GM18867 (cell line): ENCODE measurements around the gene KCNG1.
A peak's percentile ranks its signal among the peaks of the same experiment; 100 is the strongest.

Experiments used
- ATAC-seq: cut with Tn5 transposase; IDR thresholded peaks from one replicate; pipeline ENCODE4 v1.9.1; 2021; ENCODE audit warnings: mild to moderate bottlenecking, moderate library complexity; ENCODE audit not compliant: unreplicated experiment

Gene KCNG1

DNA sequence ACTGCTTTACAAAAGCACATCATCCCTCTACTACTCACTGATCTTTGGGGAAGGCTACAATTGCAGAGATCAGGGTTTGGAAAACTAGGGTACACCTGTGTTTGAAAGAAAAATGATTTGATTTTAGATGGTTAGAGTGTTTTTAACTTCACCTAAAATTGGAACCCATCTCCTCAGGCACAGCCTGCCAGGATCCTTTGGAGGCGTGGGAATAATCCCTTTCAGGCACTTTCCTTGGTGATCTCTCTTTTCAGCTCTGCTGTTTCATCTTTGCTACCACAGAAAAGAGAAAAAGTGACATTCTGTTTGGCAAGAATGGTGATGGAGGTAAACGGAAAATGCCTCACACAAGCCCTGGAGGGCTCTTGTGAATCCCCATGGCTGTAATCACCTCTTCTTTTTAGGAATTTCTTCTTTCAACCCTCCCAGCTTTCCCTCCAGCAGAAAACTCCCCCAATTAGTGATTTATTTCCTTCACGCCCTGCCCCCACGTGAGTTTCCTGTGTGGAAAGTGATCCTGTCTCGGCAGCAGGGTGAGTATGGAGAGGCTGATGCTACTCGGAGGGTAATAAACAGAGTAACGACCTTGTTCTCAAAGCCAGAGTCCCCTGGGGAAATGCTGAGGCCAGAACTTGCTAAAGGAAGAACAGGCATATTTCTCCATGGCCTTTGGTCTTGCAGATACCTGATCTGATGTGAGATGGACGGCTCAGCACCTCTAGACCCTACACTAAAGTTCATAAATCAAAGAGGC, 9.2 kb downstream of the KCNG1 start:
- no peak for ATAC-seq

GRCh38 chr20:51012357-51012756, 10.6 kb downstream of the KCNG1 start:
- no peak for ATAC-seq

GRCh38 chr20:51011479-51011878, 11.4 kb downstream of the KCNG1 start:
- ATAC-seq, result no peak

DNA sequence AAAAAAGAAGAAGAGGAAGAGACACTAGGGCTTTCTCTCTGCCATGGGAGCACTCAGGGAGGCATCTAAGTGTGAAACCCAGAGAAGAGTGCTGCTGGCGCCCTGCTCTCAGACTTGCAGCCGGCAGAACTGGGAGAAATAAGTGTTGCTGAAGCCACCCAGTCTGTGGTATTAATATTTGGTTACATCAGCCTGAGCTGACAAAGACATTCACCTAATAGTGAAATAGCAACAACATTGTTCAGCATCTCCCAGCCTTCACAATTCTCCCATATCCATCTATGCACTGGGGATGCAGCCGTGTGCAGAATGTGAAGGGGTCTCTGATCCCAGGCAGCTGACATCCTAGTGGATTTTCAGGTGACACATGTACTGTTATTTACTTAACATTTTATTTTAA, 12.0 kb downstream of the KCNG1 start:
- ATAC-seq, result no peak

DNA sequence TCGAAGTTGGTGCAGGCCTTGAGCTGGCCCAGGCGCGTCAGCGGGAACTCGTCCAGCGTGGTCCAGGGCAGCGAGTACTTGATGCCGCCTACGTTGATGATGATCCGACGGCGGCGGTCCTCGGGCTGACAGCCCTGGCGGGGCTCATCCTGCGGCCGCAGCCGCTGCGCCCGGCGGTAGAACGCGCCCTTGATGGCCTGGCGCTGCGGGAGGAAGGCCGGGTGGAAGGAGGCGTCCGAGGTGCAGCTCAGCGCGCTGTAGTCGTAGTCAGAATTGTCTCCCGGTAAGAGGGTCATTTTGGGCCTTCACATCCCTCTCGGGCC, 12.9 kb downstream of the KCNG1 start:
- no peak for ATAC-seq

DNA sequence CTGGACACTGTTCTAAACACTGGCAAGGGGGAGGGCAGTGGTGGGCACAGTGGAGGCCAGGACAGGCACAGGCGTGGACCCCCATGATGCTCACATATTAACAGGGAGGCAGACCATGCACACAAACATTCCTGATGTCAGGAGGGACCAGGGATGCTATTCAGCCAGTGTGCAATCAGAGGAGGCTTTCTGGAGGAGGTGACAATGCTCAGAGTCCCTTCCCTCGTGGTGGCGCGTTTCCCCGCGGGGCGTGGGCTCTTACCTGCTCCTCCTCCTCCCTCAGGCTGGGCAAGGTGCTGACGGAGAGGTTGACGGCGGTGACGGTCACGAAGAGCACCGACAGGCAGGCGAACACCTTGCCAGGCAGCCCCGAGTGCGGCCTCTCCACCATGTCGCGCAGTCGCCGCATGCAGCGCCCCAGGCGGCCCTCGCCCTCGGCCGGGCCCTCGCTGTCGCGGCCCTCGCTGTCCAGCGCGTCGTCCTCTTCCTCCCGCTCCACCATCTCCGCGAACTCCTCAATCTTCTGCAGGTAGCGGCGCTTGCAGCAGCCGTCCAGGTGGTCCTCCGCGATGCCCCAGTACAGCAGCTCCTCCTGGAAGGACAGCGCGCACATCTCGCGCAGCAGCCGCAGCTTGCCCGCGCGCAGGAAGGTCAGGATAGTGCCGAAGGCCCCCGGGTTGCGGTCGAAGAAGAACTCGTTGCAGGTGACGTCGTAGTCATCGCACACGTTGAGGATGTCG, 13.4 kb downstream of the KCNG1 start:
- ATAC-seq, result no peak

DNA sequence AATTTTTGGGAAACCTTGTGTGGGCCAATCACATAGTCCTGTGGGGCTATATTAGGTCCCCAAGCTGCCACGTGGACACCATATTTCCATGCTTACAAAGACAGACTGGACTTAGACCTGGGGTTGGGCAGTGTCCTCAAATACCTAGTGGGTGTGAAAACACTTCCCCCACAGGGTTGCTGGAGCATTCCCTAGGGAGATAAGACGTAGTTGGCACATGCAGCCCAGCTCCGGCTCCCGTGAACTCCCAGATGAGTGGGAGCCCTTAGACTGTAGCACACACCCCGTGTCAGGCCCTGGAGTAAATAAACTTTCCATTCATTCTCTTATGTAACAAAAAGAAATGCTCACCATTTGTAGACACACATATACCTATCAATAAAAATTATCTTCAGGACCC, 14.2 kb downstream of the KCNG1 start:
- ATAC-seq, result no peak

DNA sequence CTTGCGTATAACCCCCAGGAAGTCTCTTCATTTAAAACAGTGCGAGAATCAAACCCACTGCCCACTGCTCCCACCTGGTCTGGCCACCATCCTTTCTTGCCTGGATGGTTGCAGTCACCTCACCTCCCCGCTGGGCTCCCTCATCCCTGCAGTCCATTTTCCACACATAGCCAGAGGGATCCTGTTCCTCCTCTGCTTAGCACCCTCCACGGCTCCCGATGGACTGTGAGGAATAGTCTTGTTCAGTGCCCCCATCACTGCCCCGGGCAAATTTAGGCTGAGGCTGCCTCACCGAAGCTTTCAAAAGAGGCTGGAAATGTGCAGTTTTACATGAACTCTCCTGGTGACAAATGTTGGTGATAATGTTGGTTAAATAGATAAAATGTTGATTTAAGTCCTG, 17.7 kb downstream of the KCNG1 start:
- no peak for ATAC-seq

DNA sequence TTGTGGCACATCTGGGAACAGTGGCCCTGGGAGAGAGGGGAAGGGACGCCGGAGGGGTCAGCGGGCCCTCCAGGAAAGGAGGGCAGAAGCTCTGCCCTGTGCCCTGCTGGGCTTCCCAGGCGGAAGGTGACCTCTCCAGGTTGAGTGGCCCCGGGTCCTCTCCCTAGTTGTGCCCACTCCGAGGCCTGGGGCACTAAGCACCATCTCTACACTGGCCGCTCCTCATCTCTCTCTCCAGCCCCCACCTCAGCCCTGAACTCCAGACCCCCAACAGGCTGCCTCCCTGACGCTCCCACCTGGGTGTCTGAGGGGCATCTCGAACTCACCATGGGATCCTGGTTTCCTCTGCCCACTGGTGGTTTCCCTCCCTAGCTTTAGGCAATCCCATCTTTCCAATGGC, 18.1 kb downstream of the KCNG1 start:
- no peak for ATAC-seq

DNA sequence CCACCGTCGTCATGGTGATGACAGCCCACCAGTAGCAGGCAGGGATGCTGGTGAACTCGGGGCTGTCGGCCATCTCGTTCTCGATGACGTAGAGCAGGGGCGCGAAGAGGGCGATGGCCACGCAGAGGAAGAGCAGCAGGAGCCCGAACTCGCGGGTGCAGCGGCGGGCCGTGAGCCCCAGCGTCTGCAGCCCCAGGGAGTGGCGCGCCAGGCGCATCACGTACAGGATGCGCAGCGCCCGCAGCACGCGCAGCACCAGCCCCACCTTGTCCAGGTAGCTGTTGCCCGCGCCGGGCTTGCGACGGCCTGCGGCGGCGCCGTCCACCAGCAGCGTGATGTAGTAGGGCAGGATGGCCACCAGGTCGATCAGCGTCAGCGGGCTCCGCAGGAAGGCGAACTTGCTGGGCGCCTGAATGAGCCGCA, 18.6 kb downstream of the KCNG1 start:
- ATAC-seq, result no peak

- ATAC-seq, result no peak
Measured at GRCh38 chr20:51003753-51004152, 19.2 kb downstream of the KCNG1 start.

- ATAC-seq, result no peak
Measured at GRCh38 chr20:51002633-51003032, 20.3 kb downstream of the KCNG1 start.

- no peak for ATAC-seq
Measured at GRCh38 chr20:51001430-51002265, 21.3 kb downstream of the KCNG1 start.

GRCh38 chr20:50999355-50999754, 23.6 kb downstream of the KCNG1 start:
- ATAC-seq, result no peak

DNA sequence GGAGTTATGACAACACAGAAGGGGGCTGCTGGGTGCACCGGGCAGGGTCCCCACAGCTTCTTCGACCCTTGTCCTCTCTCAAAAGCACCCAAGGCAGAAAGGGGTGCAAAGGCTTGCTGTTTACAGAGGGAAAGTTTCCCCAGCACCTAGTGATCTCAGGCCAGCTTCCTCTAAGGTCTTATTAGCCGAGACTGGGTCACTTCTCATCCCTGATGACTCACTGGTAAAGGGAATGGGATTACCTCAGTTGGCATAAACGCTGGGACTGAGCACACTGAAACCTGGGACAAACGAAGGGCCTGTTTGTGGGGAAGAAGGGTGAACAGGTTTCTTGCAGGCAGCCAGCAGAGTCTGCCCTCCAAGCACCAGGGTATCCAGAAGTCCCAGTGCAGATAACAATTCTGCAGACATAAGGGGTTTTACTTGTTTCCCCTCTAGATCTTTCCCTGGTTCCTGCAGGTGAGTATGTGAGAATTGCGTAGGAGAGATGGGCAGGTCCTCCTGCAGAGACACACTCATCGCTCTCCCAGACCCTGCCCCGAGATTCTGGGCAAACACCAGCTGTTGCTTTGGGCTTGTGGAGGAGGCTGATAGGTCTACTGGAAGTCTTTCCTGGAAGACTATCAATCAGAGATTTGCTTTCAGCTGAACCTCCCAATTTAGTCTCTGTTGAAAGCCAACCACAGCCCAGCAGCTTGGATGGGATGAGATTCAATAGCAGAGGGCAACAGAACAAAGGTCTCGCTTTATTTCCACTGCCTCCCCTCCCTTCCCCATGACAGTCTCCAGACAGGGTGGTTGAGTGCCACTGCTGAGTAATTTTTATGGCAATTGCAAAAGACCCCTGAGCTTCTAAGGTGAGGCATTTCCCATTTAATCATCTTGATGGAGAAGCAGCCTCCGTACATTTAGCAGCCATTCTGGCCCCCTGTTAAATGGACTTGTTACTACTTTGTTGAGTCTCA, 25.7 kb downstream of the KCNG1 start:
- no peak for ATAC-seq

DNA sequence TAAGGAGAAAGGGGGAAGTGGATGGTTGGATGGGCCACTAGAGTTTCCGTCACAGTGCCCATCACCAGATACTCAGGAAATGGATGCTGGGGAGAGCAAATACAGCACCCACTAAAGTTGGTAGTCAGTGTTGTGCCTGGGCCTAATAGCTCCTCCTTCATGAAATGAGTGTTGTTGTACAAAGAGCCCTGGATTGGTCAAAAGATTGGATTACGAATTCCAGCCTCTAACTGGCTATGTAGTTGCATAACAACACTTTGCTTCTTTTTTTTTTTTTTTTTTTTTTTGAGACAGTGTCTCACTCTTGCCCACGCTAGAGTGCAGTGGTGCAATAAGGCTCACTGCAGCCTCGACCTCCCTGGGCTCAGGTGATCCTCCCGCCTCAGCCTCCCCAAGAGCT, 27.4 kb downstream of the KCNG1 start:
- ATAC-seq, result no peak

GRCh38 chr20:50993876-50994275, 29.0 kb downstream of the KCNG1 start:
- no peak for ATAC-seq

GRCh38 chr20:50992733-50993457, 30.0 kb downstream of the KCNG1 start:
- ATAC-seq, result peak; percentile 75

GRCh38 chr20:50992336-50992732, 30.6 kb downstream of the KCNG1 start:
- ATAC-seq, result no peak

GRCh38 chr20:50991076-50991475, 31.8 kb downstream of the KCNG1 start:
- ATAC-seq, result no peak
